ENCODE results near the gene NINJ1.

DNA sequence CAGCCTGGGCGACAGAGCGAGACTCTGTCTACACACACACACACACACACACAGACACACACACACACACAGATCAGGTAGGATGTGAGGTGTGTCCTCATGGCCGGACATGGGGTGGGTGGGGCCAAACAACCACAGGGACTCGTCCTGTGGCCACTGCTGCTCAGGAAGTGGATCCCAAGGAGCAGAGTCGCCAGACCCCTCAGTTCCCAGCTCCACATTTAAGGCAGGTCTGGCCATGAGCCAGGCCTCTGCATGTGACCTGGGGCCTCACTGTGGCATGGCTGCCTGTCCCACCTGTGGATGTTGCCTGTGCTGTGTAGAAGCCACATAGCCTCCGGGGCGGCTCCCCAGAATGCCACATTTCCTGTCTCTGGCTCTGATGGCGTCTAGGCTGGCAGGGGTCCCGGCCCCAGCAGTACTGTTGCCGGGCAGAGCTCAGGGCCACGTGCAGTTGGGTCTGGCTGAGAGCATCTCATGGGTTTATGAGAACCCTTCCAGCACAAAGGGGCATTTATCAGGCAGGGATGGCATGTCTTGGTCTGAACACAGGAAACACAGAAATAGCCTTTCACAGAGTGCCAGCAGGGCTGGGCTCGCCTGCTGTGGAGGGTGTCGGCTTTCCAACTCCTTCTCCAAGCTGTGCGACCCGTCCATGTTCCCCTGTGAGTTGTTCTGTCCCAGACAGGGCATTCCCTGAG lies 9.9 kb upstream of the NINJ1 start:
- TF ChIP-seq POLR2AphosphoS5 (IDR thresholded peaks at IDR 0.05; ENCODE audit: low read depth, low read length) (no peak), TAF1 (IDR thresholded peaks at IDR 0.05; ENCODE audit: borderline replicate concordance, low read depth, low read length) (no peak)

All from GM12892 (cell line).